GM23338 (cell line): ENCODE results near the gene TMC2. TPM values are rescaled to one million over a fixed set of nuclear protein-coding genes. Genes with fewer than 3 reads are reported as not detected.

Experiments
- ATAC-seq: fragments of 200-7000 bp; cut with Tn5 transposase; 3 replicates; pipeline ENCODE4 v1.9.1; 2020
- DNase-seq: peaks from one replicate; pipeline ENCODE4 v3.0.0-alpha.2; 2015; ENCODE audit warnings: low spot score
- H2AFZ ChIP-seq: fragments of 200-600 bp; sonication (generic); 2 replicates; pipeline ENCODE4 v1.8.0; 2016; ENCODE audit warnings: antibody characterized with exemption, mild to moderate bottlenecking, moderate library complexity
- H3F3A ChIP-seq: fragments of 200-600 bp; sonication (generic); replicated peaks from 2 replicates; pipeline ENCODE4 v1.8.0; 2017; ENCODE audit warnings: antibody characterized with exemption, mixed run types, low read depth
- H3K27ac ChIP-seq: fragments of 200-600 bp; sonication (generic); 2 replicates; pipeline ENCODE4 v1.6.1; 2016; ENCODE audit warnings: low read depth
- H3K27me3 ChIP-seq: fragments of 200-600 bp; sonication (generic); 2 replicates; pipeline ENCODE4 v1.8.0; 2016; ENCODE audit warnings: mild to moderate bottlenecking, mixed run types, moderate library complexity; ENCODE audit not compliant: insufficient read depth
- H3K36me3 ChIP-seq: fragments of 200-600 bp; sonication (generic); 2 replicates; pipeline ENCODE4 v1.8.0; 2016; ENCODE audit warnings: mild to moderate bottlenecking; ENCODE audit not compliant: insufficient read depth
- H3K4me1 ChIP-seq: fragments of 200-600 bp; sonication (generic); 2 replicates; pipeline ENCODE4 v1.8.0; 2016; ENCODE audit warnings: mild to moderate bottlenecking, moderate library complexity; ENCODE audit not compliant: insufficient read depth
- H3K4me2 ChIP-seq: fragments of 200-600 bp; sonication (generic); 2 replicates; pipeline ENCODE4 v1.7.1; 2017; ENCODE audit warnings: mixed run types
- H3K4me3 ChIP-seq: fragments of 200-600 bp; sonication (generic); 2 replicates; pipeline ENCODE4 v1.6.1; 2016; ENCODE audit warnings: mixed run types
- H3K79me2 ChIP-seq: fragments of 200-600 bp; sonication (generic); replicated peaks from 2 replicates; pipeline ENCODE4 v1.8.0; 2017; ENCODE audit warnings: mild to moderate bottlenecking; ENCODE audit not compliant: insufficient read depth
- H3K9me2 ChIP-seq: fragments of 200-600 bp; sonication (generic); 2 replicates; pipeline ENCODE4 v1.8.0; 2017; ENCODE audit not compliant: insufficient read depth
- H4K20me1 ChIP-seq: fragments of 200-600 bp; sonication (generic); replicated peaks from 2 replicates; pipeline ENCODE4 v1.8.0; 2017; ENCODE audit warnings: mild to moderate bottlenecking; ENCODE audit not compliant: insufficient read depth
- H3K27ac Mint-ChIP-seq: 2 replicates; pipeline ENCODE4 v1.8.0; 2020; ENCODE audit warnings: inconsistent platforms, mild to moderate bottlenecking, moderate library complexity, mixed read lengths
- H3K27me3 Mint-ChIP-seq: 3 replicates; pipeline ENCODE4 v1.8.0; 2022; ENCODE audit warnings: low read depth, mild to moderate bottlenecking, moderate library complexity, mixed read lengths, inconsistent platforms; ENCODE audit not compliant: insufficient read depth, poor library complexity
- H3K36me3 Mint-ChIP-seq: 3 replicates; pipeline ENCODE4 v1.8.0; 2021; ENCODE audit warnings: low read depth, mild to moderate bottlenecking, inconsistent platforms, moderate library complexity, mixed read lengths
- H3K4me1 Mint-ChIP-seq: 3 replicates; pipeline ENCODE4 v1.8.0; 2020; ENCODE audit warnings: mild to moderate bottlenecking, inconsistent platforms, mixed read lengths
- H3K4me3 Mint-ChIP-seq: 3 replicates; pipeline ENCODE4 v1.8.0; 2021; ENCODE audit warnings: moderate library complexity, mild to moderate bottlenecking, inconsistent platforms, mixed read lengths
- H3K9me3 Mint-ChIP-seq: 3 replicates; pipeline ENCODE4 v1.8.0; 2020; ENCODE audit warnings: moderate library complexity, mild to moderate bottlenecking, inconsistent platforms, mixed read lengths
- CREB1 ChIP-seq: fragments of 250-450 bp; sonication (Bioruptor Pico); IDR thresholded peaks from 2 replicates; pipeline ENCODE4 v1.5.0; 2020; ENCODE audit warnings: low read depth, mild to moderate bottlenecking, moderate library complexity
- EZH2 ChIP-seq: fragments of 200-600 bp; sonication (generic); IDR thresholded peaks from one replicate; pipeline ENCODE4 v1.8.0; 2017; ENCODE audit warnings: antibody characterized with exemption, mild to moderate bottlenecking, low read depth; ENCODE audit not compliant: unreplicated experiment
- EZH2phosphoT487 ChIP-seq: fragments of 200-600 bp; sonication (generic); IDR thresholded peaks from one replicate; pipeline ENCODE4 v1.8.1; 2018; ENCODE audit warnings: antibody characterized with exemption; ENCODE audit not compliant: unreplicated experiment
- JUNB ChIP-seq: IDR thresholded peaks from one replicate; pipeline ENCODE4 v1.6.1; 2016; ENCODE audit warnings: antibody characterized with exemption; ENCODE audit not compliant: unreplicated experiment
- NANOG ChIP-seq: IDR thresholded peaks from 2 replicates; pipeline ENCODE4 v1.6.1; 2016; ENCODE audit warnings: antibody characterized with exemption, borderline replicate concordance
- POLR2AphosphoS5 ChIP-seq: IDR thresholded peaks from 2 replicates; pipeline ENCODE4 v1.6.1; 2016; ENCODE audit warnings: antibody characterized with exemption, low read depth
- STAT1 ChIP-seq: IDR thresholded peaks from one replicate; pipeline ENCODE4 v1.6.1; 2016; ENCODE audit warnings: antibody characterized with exemption; ENCODE audit not compliant: unreplicated experiment
- ZNF114 ChIP-seq: fragments of 250-450 bp; sonication (Bioruptor Pico); IDR thresholded peaks from 2 replicates; pipeline ENCODE4 v1.5.0; 2020; ENCODE audit warnings: mild to moderate bottlenecking, moderate library complexity
- ZNF331 ChIP-seq: fragments of 250-450 bp; sonication (Bioruptor Pico); IDR thresholded peaks from 2 replicates; pipeline ENCODE4 v1.5.0; 2020; ENCODE audit warnings: low read depth, mild to moderate bottlenecking, moderate library complexity
- polyA plus RNA-seq: library from polyadenylated mRNA; unstranded; fragments of >200 nt; fragmentation: Nextera tagmentation; extraction: Ambion mirVana; gene quantifications from 2 replicates; pipeline ENCODE4 v1.2.1, GENCODE V29; 2016
- total RNA-seq: library from RNA; depleted of rRNA; stranded (reverse); fragments of >200 nt; shearing (Covaris generic); gene quantifications from 2 replicates; pipeline ENCODE4 v1.2.3, GENCODE V29; 2014
- TF ChIP-seq, protein P1 (sequence below): IDR thresholded peaks from 2 replicates; pipeline ENCODE4 v1.6.1; 2016; ENCODE audit warnings: antibody characterized with exemption
- TF ChIP-seq, protein P2 (sequence below): IDR thresholded peaks from one replicate; pipeline ENCODE4 v1.6.1; 2018; ENCODE audit warnings: antibody characterized with exemption; ENCODE audit not compliant: unreplicated experiment
- TF ChIP-seq, protein P3 (sequence below), 2 experiments: fragments of 200-600 bp in 1 of 2; sonication (generic) in 1 of 2; conservative IDR thresholded peaks; 2 replicates each; pipeline versions ENCODE4 v1.5.1 to v1.6.1; 2016 to 2017; ENCODE audit warnings: antibody characterized with exemption in 2 of 2, low read depth in 2 of 2, mild to moderate bottlenecking in 2 of 2, moderate library complexity in 1 of 2
- TF ChIP-seq, protein P4 (sequence below): fragments of 250-450 bp; sonication (Bioruptor Pico); IDR thresholded peaks from 2 replicates; pipeline ENCODE4 v1.5.0; 2020; ENCODE audit warnings: mild to moderate bottlenecking, moderate library complexity

The TMC2 gene
- total and polyA plus RNA-seq, 2 experiments from 2014 or later, result not detected

DNA sequence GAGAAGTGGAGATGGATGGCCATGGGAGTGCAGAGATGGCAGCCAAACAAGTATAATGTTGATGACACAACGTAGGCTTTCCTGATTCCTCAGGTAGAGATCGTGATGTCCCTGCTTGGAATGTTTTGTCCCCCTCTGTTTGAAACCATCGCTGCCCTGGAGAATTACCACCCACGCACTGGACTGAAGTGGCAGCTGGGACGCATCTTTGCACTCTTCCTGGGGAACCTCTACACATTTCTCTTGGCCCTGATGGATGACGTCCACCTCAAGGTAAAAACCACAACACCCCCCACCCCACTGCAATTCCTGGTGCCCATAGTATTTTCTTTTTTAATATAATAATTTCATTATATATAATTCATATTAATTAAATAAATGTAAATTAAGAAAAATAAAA is 74.0 kb downstream of the TMC2 start:
- Histone ChIP-seq H4K20me1 (no peaks in the 10 kb centered on the region), H3K79me2 (no peaks in the 10 kb centered on the region), H3F3A (no peaks in the 10 kb centered on the region), H3K27ac (no peak overlapping the region), H3K9me2 (0 out of 2 replicates have a peak, but pooled peaks cover 6% of the 10 kb centered on the region), H3K4me1 (no peaks in the 10 kb centered on the region), H3K36me3 (no peaks in the 10 kb centered on the region), H3K4me3 (no peak overlapping the region), H2AFZ (no peak overlapping the region), H3K4me2 (no peak overlapping the region), H3K27me3 (no peaks in the 10 kb centered on the region)
- TF ChIP-seq ZNF114 (no peak), POLR2AphosphoS5 (no peak), NANOG (no peak), JUNB (no peak), EZH2 (no peak), ZNF331 (CRISPR knock-in tag) (no peak), CREB1 (no peak), STAT1 (no peak), EZH2phosphoT487 (no peak)
- TF ChIP-seq, protein P1, sequence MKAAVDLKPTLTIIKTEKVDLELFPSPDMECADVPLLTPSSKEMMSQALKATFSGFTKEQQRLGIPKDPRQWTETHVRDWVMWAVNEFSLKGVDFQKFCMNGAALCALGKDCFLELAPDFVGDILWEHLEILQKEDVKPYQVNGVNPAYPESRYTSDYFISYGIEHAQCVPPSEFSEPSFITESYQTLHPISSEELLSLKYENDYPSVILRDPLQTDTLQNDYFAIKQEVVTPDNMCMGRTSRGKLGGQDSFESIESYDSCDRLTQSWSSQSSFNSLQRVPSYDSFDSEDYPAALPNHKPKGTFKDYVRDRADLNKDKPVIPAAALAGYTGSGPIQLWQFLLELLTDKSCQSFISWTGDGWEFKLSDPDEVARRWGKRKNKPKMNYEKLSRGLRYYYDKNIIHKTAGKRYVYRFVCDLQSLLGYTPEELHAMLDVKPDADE, result no peak
- TF ChIP-seq, protein P2, sequence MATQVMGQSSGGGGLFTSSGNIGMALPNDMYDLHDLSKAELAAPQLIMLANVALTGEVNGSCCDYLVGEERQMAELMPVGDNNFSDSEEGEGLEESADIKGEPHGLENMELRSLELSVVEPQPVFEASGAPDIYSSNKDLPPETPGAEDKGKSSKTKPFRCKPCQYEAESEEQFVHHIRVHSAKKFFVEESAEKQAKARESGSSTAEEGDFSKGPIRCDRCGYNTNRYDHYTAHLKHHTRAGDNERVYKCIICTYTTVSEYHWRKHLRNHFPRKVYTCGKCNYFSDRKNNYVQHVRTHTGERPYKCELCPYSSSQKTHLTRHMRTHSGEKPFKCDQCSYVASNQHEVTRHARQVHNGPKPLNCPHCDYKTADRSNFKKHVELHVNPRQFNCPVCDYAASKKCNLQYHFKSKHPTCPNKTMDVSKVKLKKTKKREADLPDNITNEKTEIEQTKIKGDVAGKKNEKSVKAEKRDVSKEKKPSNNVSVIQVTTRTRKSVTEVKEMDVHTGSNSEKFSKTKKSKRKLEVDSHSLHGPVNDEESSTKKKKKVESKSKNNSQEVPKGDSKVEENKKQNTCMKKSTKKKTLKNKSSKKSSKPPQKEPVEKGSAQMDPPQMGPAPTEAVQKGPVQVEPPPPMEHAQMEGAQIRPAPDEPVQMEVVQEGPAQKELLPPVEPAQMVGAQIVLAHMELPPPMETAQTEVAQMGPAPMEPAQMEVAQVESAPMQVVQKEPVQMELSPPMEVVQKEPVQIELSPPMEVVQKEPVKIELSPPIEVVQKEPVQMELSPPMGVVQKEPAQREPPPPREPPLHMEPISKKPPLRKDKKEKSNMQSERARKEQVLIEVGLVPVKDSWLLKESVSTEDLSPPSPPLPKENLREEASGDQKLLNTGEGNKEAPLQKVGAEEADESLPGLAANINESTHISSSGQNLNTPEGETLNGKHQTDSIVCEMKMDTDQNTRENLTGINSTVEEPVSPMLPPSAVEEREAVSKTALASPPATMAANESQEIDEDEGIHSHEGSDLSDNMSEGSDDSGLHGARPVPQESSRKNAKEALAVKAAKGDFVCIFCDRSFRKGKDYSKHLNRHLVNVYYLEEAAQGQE, result no peak
- TF ChIP-seq, protein P3, sequence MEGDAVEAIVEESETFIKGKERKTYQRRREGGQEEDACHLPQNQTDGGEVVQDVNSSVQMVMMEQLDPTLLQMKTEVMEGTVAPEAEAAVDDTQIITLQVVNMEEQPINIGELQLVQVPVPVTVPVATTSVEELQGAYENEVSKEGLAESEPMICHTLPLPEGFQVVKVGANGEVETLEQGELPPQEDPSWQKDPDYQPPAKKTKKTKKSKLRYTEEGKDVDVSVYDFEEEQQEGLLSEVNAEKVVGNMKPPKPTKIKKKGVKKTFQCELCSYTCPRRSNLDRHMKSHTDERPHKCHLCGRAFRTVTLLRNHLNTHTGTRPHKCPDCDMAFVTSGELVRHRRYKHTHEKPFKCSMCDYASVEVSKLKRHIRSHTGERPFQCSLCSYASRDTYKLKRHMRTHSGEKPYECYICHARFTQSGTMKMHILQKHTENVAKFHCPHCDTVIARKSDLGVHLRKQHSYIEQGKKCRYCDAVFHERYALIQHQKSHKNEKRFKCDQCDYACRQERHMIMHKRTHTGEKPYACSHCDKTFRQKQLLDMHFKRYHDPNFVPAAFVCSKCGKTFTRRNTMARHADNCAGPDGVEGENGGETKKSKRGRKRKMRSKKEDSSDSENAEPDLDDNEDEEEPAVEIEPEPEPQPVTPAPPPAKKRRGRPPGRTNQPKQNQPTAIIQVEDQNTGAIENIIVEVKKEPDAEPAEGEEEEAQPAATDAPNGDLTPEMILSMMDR (conservative IDR thresholded peaks at IDR 0.05; ENCODE audit: low read depth in 2 of 2), result no peak
- TF ChIP-seq, protein P4, sequence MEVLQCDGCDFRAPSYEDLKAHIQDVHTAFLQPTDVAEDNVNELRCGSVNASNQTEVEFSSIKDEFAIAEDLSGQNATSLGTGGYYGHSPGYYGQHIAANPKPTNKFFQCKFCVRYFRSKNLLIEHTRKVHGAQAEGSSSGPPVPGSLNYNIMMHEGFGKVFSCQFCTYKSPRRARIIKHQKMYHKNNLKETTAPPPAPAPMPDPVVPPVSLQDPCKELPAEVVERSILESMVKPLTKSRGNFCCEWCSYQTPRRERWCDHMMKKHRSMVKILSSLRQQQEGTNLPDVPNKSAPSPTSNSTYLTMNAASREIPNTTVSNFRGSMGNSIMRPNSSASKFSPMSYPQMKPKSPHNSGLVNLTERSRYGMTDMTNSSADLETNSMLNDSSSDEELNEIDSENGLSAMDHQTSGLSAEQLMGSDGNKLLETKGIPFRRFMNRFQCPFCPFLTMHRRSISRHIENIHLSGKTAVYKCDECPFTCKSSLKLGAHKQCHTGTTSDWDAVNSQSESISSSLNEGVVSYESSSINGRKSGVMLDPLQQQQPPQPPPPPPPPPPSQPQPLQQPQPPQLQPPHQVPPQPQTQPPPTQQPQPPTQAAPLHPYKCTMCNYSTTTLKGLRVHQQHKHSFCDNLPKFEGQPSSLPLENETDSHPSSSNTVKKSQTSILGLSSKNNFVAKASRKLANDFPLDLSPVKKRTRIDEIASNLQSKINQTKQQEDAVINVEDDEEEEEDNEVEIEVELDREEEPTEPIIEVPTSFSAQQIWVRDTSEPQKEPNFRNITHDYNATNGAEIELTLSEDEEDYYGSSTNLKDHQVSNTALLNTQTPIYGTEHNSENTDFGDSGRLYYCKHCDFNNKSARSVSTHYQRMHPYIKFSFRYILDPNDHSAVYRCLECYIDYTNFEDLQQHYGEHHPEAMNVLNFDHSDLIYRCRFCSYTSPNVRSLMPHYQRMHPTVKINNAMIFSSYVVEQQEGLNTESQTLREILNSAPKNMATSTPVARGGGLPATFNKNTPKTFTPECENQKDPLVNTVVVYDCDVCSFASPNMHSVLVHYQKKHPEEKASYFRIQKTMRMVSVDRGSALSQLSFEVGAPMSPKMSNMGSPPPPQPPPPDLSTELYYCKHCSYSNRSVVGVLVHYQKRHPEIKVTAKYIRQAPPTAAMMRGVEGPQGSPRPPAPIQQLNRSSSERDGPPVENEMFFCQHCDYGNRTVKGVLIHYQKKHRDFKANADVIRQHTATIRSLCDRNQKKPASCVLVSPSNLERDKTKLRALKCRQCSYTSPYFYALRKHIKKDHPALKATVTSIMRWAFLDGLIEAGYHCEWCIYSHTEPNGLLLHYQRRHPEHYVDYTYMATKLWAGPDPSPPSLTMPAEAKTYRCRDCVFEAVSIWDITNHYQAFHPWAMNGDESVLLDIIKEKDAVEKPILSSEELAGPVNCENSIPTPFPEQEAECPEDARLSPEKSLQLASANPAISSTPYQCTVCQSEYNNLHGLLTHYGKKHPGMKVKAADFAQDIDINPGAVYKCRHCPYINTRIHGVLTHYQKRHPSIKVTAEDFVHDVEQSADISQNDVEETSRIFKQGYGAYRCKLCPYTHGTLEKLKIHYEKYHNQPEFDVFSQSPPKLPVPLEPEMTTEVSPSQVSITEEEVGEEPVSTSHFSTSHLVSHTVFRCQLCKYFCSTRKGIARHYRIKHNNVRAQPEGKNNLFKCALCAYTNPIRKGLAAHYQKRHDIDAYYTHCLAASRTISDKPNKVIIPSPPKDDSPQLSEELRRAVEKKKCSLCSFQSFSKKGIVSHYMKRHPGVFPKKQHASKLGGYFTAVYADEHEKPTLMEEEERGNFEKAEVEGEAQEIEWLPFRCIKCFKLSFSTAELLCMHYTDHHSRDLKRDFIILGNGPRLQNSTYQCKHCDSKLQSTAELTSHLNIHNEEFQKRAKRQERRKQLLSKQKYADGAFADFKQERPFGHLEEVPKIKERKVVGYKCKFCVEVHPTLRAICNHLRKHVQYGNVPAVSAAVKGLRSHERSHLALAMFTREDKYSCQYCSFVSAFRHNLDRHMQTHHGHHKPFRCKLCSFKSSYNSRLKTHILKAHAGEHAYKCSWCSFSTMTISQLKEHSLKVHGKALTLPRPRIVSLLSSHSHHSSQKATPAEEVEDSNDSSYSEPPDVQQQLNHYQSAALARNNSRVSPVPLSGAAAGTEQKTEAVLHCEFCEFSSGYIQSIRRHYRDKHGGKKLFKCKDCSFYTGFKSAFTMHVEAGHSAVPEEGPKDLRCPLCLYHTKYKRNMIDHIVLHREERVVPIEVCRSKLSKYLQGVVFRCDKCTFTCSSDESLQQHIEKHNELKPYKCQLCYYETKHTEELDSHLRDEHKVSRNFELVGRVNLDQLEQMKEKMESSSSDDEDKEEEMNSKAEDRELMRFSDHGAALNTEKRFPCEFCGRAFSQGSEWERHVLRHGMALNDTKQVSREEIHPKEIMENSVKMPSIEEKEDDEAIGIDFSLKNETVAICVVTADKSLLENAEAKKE, result no peak
- H3K36me3 Mint-ChIP-seq, result peaks cover 5% of the 10 kb centered on the region; the same call in 2 of the 3 replicates
- peaks cover 24% of the 10 kb centered on the region for H3K9me3 Mint-ChIP-seq
- ATAC-seq (no peak), DNase-seq (no peak)
- H3K4me1 Mint-ChIP-seq, result no peaks in the 10 kb centered on the region
- no peak overlapping the region for H3K27ac Mint-ChIP-seq
- no peak overlapping the region for H3K4me3 Mint-ChIP-seq
- peaks cover 4% of the 10 kb centered on the region for H3K27me3 Mint-ChIP-seq
